HL-60 (cell line): ENCODE measurements around the gene PRMT9.

Experiments used
- DNase-seq, 2 experiments: peaks; one replicate each; pipeline ENCODE4 v3.0.0-alpha.2; 2010 to 2020; ENCODE audit warnings: low read depth in 1 of 2, low spot score in 1 of 2
- H3K27ac ChIP-seq: fragments of 250-450 bp; sonication (Bioruptor Pico); replicated peaks from 2 replicates; pipeline ENCODE4 v1.5.1; 2020; ENCODE audit warnings: mild to moderate bottlenecking, moderate library complexity
- H3K27me3 ChIP-seq: fragments of 250-450 bp; sonication (Bioruptor Pico); 2 replicates; pipeline ENCODE4 v1.5.1; 2021; ENCODE audit warnings: mild to moderate bottlenecking, moderate library complexity; ENCODE audit not compliant: insufficient read depth, poor library complexity, severe bottlenecking
- H3K4me3 ChIP-seq: replicated peaks from 2 replicates; pipeline ENCODE4 v1.5.1; 2011; ENCODE audit warnings: mild to moderate bottlenecking, control low read depth, low read length; ENCODE audit not compliant: insufficient read depth
- GABPA ChIP-seq: IDR thresholded peaks from 2 replicates; pipeline ENCODE4 v1.6.1; 2012; ENCODE audit warnings: low read depth
- POLR2AphosphoS5 ChIP-seq: IDR thresholded peaks from 2 replicates; pipeline ENCODE4 v1.6.1; 2012; ENCODE audit warnings: low read depth
- REST ChIP-seq: IDR thresholded peaks from 2 replicates; pipeline ENCODE4 v1.6.1; 2012; ENCODE audit warnings: low read depth; ENCODE audit not compliant: insufficient replicate concordance
- SPI1 ChIP-seq: IDR thresholded peaks from 2 replicates; pipeline ENCODE4 v1.6.1; 2012; ENCODE audit warnings: low read depth, mild to moderate bottlenecking, borderline replicate concordance
- TF ChIP-seq, protein P1 (sequence below): IDR thresholded peaks from one replicate; pipeline ENCODE4 v1.5.1; 2011; ENCODE audit warnings: low read length, control low read depth, inconsistent platforms; ENCODE audit not compliant: insufficient read depth

Gene PRMT9

GRCh38 chr4:147730333-147730732, 46.4 kb upstream of the PRMT9 start:
- DNase-seq: no peak
- H3K4me3 ChIP-seq: no peak overlapping the region
- H3K27ac ChIP-seq: no peak overlapping the region
- TF ChIP-seq, protein P1, sequence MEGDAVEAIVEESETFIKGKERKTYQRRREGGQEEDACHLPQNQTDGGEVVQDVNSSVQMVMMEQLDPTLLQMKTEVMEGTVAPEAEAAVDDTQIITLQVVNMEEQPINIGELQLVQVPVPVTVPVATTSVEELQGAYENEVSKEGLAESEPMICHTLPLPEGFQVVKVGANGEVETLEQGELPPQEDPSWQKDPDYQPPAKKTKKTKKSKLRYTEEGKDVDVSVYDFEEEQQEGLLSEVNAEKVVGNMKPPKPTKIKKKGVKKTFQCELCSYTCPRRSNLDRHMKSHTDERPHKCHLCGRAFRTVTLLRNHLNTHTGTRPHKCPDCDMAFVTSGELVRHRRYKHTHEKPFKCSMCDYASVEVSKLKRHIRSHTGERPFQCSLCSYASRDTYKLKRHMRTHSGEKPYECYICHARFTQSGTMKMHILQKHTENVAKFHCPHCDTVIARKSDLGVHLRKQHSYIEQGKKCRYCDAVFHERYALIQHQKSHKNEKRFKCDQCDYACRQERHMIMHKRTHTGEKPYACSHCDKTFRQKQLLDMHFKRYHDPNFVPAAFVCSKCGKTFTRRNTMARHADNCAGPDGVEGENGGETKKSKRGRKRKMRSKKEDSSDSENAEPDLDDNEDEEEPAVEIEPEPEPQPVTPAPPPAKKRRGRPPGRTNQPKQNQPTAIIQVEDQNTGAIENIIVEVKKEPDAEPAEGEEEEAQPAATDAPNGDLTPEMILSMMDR: no peak
- no peak for TF ChIP-seq REST
- no peak for TF ChIP-seq GABPA
- TF ChIP-seq SPI1: no peak
- no peak for TF ChIP-seq POLR2AphosphoS5
- no peaks in the 10 kb centered on the region for H3K27me3 ChIP-seq

DNA sequence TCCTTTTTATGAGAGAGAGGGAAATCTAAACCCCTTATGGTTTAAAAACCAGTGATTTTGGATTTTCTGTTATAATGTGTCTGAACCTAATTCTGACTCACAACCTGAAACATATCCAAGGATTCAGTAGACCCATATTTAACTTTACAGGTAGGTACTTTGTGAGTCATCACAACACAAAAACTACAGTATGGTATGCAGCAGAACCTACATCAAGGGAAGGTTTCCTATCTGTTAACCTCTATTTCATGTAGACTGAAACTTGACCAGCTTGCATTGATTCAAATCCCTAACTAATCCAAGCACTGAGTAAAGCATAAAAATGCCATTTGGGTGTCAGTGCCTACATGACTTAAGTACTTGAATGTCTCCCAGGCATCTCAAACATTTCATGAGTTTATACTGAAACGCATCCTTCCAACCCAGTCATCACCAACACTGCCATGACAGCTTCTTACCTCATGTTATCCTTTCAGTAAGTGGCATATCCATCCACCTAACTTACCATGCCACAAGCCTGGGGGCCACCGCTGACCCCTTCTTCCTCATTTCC, 43.6 kb upstream of the PRMT9 start:
- TF ChIP-seq GABPA: no peak
- TF ChIP-seq, protein P1: no peak
- TF ChIP-seq SPI1: no peak
- TF ChIP-seq REST: no peak
- TF ChIP-seq POLR2AphosphoS5: no peak
- no peaks in the 10 kb centered on the region for H3K27me3 ChIP-seq

GRCh38 chr4:147725673-147726072, 41.7 kb upstream of the PRMT9 start:
- Histone ChIP-seq H3K4me3 (no peak overlapping the region), H3K27me3 (no peaks in the 10 kb centered on the region), H3K27ac (no peak overlapping the region)
- no peak for DNase-seq
- no peak for TF ChIP-seq SPI1
- TF ChIP-seq REST: no peak
- no peak for TF ChIP-seq GABPA
- TF ChIP-seq POLR2AphosphoS5: no peak
- TF ChIP-seq, protein P1: no peak

More for the DNA sequence above, 43.6 kb upstream of the PRMT9 start:
- DNase-seq: no peak
- H3K27ac ChIP-seq: no peak overlapping the region
- H3K4me3 ChIP-seq: no peak overlapping the region
